AG09309 (cell line): ENCODE measurements around the gene FOSL2.

Source experiments
- DNase-seq: peaks from one replicate; pipeline ENCODE4 v3.0.0-alpha.2; 2010; ENCODE audit warnings: low read depth
- H3K4me3 ChIP-seq: 2 replicates; pipeline ENCODE4 v1.5.1; 2011; ENCODE audit warnings: mild to moderate bottlenecking, low read depth, low read length, moderate library complexity; ENCODE audit not compliant: control insufficient read depth
- TF ChIP-seq, protein P1 (sequence below): IDR thresholded peaks from 2 replicates; pipeline ENCODE4 v1.5.1; 2011; ENCODE audit warnings: mild to moderate bottlenecking, low read depth, low read length, inconsistent platforms; ENCODE audit not compliant: insufficient read depth, control insufficient read depth; ENCODE audit errors: missing control alignments

FOSL2 gene

DNA sequence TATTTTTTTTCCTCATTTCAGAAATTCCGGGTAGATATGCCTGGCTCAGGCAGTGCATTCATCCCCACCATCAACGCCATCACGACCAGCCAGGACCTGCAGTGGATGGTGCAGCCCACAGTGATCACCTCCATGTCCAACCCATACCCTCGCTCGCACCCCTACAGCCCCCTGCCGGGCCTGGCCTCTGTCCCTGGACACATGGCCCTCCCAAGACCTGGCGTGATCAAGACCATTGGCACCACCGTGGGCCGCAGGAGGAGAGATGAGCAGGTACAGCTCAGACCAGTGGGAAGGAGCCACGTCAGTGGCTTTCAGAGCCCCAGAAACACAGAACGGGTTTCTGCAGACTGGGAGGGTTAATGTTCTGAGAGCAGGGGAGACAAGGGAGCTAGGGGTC, 11.4 kb downstream of the FOSL2 start:
- no peak overlapping the region for H3K4me3 ChIP-seq
- TF ChIP-seq, protein P1, sequence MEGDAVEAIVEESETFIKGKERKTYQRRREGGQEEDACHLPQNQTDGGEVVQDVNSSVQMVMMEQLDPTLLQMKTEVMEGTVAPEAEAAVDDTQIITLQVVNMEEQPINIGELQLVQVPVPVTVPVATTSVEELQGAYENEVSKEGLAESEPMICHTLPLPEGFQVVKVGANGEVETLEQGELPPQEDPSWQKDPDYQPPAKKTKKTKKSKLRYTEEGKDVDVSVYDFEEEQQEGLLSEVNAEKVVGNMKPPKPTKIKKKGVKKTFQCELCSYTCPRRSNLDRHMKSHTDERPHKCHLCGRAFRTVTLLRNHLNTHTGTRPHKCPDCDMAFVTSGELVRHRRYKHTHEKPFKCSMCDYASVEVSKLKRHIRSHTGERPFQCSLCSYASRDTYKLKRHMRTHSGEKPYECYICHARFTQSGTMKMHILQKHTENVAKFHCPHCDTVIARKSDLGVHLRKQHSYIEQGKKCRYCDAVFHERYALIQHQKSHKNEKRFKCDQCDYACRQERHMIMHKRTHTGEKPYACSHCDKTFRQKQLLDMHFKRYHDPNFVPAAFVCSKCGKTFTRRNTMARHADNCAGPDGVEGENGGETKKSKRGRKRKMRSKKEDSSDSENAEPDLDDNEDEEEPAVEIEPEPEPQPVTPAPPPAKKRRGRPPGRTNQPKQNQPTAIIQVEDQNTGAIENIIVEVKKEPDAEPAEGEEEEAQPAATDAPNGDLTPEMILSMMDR, result no peak
- DNase-seq, result no peak

DNA sequence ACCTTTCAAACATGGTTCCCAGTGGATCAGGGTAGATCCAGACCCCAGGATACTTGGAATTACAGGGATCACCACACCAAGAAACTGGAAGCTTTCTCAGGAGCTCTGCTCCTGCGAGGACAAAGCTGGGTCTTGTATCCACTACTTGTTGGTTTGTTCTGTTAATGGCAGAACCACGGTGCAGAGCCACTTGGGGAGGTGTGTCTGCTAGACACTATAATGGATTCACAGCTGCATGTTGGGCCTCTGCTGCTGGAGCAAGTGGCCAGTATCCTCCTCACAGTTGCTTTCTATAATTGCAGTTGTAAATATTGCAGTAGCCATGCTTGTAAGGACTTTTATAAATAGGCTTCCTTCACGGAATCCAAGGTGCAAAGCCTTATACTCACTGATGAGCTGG, 12.9 kb downstream of the FOSL2 start:
- H3K4me3 ChIP-seq, result no peak overlapping the region
- no peak for DNase-seq
- TF ChIP-seq, protein P1, result no peak

- H3K4me3 ChIP-seq, result no peak overlapping the region
- no peak for DNase-seq
- TF ChIP-seq, protein P1, result peak; percentile 14
These were observed 13.8 kb downstream of the FOSL2 start for GRCh38 chr2:28406276-28407096.

- DNase-seq, result no peak
- TF ChIP-seq, protein P1, result no peak
These were observed 14.7 kb downstream of the FOSL2 start for GRCh38 chr2:28407131-28407975.

DNA sequence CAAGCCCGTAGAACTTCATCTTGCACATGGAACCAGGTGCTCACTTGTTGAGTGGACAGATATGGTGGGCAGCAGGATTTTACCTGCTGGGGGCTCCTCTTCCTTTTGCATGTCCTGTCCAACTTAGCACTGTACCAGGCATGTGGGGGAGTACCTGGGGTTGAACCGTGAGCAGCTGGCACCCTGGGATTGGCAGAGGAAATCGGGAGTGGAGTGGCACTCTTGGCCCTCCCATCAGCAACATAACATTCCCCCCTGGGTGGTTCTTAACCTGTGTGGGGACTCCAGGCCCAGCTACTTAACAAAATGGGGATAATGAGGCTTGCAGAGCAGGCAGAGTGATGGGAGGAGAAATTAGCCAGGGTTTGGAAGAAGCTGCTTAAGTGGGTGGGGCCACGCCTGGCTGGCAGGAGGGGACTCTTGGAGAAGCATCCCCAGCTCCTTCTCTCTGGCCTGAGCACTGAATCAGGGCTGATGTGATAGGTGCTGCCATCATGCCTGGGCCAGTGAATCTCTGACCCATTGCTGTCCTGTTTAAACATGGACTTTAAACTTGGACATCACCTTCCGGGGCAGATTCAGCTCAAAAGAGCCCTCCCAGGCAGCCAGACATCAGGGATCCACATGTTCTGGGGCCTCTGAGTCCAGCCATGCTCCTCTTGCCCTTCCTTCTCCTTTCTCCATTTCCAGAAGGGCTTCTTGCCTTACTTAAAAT, 15.5 kb downstream of the FOSL2 start:
- TF ChIP-seq, protein P1, result no peak
- DNase-seq, result no peak

More at GRCh38 chr2:28407131-28407975, 14.7 kb downstream of the FOSL2 start:
- H3K4me3 ChIP-seq, result no peak overlapping the region

More for the DNA sequence above, 15.5 kb downstream of the FOSL2 start:
- H3K4me3 ChIP-seq, result no peak overlapping the region
